SKM-1 treated with dmso at 0.1 percent for 144 hours (cell line): Measurements from ENCODE around the gene SMIM1.
A peak's percentile ranks its signal among the peaks of the same experiment; 100 is the strongest.
"Not testable (repeated sequence)": the region's sequence is repeated elsewhere in the genome, so short reads cannot be mapped to it uniquely, and the experiment has no call there.

Experiments
- DNase-seq: peaks from one replicate; lab custom pipeline; 2025; ENCODE audit not compliant: unreplicated experiment; lab: John Stamatoyannopoulos, UW

The SMIM1 gene

DNA sequence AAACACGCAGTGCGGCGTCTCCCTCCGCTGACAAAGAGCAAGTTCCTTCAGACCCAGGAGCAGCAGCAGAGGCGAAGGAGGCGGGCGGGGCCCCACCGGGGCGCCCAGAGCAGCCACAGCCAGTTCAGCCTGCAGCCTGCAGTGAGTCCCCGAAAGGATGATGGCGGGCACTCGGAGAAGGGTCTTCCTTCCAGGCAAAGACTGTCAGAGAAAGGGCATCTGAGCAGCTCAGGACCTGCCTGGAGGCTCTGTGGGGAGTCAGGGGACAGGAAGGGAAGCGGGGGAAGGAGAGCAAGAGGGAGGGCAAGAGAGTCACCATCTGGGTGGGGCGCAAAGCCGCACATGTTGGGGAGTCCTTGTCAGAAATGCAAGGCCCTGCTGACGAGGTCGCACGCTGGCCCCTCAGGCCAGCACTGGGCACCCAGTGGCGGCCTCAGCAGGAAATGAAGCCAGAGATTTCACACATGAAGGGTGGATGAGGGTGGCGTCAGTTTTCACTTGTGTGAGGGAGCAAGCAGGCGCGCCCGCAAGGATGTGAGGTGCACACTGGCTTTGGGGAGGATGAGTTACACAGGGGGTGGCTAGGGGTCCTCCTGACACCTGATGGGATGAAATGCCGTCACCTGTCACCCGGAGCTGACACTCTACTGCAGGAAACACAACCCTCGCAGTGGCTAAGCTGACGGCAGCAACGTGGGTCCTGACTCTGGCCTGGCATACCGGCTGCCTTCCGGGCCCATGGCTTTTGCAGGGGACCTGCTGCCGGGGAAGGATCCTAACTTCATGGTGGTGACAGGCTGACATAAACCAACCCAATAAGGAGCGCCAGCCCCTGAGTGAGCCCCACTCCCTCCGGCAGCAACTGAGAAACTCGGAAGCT, 17.1 kb downstream of the SMIM1 start:
- no peak for DNase-seq

DNA sequence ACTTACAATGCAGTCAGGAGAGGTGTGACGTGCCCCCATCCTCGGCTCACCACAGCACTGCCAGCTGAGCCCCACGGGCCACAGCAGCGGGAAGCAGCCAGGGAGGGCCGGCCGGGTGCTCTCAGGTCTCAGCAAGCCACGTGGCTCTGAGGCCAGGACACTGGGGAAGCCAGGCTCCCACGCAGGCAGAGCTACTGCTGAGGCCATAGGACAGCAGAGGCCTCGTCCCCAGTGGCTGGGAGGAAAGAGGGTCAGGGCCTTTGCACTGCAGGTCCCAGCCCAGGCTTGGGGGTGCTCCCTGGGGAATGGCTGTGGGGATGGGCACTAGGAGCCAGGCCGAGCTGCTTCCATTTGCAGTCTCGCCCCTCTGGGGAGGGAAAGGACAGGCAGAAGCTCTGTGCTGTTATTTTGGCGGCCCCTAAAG, 18.0 kb downstream of the SMIM1 start:
- DNase-seq = no peak

DNA sequence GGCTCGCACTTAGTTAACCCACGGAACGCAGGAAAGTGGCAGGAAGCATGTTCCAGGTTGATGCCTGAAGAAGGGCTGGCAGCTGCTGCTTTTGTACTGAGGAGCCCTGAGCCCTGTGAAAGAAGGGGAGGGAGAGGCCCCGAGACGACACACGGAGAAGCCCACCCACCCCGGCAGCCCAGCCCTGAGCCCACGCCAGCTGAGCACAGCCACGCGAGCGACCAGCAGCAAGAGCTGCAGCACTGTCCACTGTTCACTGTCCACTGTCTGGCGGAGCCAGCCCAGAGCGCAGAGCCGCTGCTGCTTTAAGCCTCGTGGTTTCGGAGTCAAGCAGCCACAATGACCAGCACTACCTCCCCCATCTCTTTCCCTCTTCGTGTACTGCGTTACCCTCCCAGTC, 18.4 kb downstream of the SMIM1 start:
- no peak for DNase-seq

DNA sequence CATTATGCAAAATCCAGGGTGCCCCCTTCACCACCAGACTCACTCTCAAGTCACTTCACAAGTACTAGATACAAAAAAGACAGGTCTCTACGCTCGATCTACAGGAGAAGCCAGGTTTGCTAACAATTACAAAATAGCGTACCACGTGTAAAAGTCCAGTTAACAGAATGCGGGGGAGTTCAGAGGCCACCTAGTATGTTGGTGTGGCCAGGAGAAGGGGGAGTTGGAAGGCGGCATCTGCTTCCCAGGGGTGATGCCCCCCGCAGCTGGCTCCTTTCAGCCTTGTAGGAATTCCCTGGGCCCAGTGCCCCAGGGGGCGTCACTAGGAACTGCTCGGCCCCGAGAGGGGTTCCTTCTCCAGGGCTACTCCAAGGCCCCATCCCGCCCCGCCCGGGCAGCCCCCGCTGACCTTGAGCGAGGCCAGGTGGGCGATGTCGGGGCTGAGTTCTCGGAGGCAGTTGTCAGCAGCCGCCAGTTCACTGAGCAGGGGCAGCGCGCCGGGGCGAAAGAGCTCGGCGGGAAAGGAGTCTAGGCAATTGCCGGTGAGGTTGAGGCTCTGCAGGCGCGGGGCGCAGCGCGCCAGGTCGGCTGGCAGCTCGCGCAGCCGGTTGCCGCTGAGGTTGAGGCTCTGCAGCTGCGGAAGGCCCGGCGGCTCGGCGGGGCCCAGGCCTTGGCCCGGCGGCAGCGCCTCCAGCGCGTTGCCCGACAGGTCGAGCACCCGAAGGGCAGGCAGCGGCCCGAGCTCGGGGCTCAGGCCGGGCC, 23.1 kb downstream of the SMIM1 start:
- DNase-seq = no peak

DNA sequence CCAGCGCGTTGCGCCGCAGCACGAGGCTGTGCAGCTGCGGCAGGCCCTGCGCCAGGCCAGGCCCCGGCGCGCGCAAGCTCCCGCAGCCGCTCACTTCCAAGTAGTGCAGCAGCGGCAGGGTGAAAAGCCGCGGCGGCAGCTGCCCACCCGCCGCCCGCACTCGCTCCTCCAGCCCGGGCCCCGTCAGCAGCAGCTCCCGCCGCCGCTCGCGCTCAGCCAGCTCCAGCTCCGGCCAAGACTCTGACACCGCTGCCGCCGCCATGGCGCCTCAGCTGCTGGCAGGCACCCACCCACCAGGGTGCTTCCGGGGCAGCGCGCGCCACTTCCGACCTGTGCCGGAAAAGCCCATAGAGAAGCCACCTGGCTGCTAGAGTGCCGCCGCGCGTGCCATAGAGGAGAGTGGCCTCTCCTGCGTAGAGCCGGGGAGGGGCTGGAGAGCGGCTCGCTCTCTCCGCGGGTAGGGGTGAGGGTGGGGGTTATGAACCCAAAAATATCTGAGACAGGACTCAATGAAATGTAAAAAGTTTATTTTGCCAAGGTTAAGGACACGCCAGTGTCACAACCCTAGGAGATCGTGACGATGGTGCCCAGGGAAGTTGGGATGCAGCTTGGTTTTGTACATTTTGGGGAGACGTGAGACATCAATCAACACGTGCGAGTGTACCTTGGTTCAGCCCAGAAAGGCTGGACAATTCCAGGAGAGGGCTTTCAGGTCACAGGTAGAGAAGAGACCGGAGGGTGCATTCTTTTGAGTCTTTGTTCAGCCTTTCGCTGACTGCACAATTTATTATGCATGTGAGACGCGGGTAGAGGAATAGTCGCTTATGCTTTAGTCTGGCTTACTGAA, 23.9 kb downstream of the SMIM1 start, which contains the start of gene LRRC47:
Gene LRRC47 (minus strand): TSS at position 284 of the 847 bp plus-strand sequence. CDS start 22 bp downstream, at position 262.
- peak; percentile 79 for DNase-seq

DNA sequence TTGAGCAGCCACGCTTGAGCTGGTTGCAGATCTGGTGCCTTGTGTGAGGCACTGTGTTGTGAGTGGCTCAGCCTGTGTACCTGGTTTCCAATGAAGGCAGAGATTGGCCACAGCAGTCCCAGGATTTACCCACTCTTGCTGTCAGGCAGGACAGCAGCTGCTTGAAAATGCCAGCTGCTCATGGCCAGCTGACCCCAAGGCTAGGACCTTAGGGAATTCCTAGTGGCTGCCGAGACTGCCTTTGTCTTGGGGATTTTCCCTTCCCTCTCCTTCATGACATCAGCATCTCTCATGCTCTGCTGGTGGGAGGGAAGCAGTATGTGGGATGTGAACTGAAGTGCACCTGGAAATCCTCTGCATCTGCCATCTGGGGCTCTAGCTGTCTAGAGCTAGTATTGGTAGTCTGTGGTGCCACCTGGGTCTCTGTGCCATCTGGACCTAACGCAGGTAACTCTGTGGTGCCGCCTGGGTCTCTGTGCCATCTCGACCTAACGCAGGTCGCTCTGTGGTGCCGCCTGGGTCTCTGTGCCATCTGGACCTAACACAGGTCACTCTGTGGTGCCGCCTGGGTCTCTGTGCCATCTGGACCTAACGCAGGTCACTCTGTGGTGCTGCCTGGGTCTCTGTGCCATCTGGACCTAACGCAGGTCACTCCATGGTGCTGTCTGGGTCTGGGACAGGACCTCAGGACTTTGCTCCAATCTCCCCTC, 27.6 kb downstream of the SMIM1 start:
- no peak for DNase-seq

DNA sequence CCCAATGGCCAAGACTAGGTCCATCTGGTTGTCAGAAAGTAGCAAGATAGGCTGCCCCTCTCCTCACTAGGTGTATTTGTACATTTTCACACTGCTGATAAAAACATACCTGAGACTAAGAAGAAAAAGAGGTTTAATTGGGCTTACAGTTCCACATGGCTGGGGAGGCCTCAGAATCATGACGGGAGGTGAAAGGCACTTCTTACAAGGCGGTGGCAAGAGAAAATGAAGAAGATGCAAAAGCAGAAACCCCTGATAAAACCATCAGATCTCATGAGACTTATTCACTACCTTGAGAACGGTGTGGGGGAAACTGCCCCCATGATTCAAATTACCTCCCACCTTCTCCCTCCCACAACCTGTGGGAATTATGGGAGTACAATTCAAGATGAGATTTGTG, 28.2 kb downstream of the SMIM1 start:
- not testable (repeated sequence) for DNase-seq

DNA sequence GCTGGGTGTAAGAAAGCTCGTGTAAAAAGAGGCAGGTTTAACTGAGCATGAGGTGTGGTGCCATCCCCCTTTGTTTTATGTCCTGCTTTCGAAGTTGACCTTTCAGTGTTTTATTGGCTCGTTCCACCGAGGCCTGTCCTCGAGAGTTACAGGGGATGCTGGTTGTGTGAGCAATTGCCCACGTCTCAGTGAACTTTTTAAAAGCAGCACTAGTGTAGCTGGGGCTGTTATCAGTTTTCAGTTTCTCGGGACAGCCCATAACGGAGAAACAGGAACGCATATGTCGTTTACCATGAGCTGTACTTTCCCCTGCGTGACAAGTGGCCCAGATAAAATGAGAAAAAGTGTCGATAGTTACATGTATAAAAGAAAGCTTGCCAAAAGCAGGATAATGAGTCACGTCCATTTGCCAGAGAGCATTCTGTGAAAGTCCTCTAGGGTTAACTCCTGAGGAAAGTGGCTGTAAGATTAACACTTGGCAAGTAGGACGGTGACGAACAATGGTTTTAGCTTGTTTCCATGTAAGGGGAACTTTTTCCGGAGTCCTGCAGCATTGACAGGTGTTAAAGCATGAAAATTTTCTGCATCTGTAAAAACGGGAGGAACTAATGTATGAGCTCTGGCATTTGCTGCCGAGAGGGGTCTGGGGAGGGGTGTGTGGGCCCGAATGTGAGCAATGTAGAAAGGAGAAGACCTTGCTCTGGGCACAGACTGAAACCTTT, 31.5 kb downstream of the SMIM1 start:
- DNase-seq = no peak

DNA sequence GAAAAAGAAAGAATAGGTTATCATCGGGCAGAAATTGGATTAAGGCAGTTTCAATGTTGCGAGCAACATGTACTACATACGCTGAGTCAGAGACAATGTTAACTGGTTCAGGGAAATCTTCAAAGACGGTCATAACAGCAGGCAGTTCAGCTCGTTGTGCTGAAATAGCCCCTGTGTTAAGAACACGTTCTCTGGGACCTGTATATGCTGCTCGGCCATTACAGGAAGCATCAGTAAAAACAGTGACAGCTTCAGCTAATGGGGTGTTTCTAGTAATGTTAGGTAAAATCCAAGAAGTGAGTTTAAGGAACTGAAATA, 32.0 kb downstream of the SMIM1 start:
- DNase-seq = not testable (repeated sequence)

DNA sequence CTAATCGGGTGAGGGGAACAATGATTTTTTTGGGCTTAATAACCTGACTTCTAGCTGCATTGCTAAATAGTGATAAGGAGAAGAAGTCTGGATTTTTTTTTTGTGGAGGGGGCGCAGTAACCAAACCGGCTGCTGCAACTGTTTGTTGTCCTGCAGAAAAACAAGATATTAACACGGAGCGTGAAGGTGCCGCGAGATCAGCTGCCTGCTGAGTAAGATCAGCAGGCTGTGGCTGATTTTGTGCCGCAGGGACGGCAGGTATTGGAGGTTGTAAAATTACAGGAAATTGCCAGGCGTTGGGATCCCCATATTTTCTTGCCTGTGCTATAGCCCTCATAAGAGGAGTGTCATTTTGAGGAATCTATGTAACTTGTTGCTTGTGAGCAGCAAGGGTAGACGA, 32.5 kb downstream of the SMIM1 start:
- DNase-seq = no peak

DNA sequence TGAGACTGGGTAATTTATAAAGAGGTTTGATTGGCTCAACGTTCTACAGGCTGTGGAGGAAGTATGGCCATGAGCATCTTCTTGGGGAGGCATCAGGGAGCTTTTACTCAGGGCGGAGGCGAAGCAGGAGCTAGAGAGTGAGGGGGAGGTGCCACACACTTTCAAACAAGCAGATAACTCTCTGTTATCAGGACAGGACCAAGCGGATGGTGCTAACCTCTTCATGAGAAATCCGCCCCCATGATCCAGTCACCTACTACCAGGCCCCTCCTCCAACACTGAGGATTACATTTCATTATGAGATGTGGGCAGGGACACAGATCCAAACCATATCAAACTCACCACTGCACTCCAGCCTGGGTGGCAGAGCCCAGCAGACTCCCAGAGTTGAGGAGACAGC, 35.2 kb downstream of the SMIM1 start:
- no peak for DNase-seq

DNA sequence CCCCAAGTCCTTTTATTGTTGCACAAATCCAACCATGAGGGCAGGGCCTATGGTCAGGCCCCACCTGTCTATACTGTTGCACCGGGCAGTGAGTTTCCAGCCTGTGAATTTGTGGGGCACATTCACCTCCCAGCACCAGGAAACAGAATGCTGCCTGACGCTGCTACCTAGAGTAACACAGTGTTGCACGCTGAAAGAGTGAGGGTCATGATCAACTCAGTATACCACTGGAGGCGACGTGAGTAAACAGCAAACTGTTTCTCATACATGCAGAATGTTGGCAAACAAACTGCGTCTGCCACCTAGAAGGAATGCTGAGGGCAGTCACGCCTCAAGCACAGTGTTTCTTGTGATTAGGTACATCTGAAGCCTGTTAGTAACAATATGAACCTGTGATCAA, 37.1 kb downstream of the SMIM1 start:
- DNase-seq = no peak

DNA sequence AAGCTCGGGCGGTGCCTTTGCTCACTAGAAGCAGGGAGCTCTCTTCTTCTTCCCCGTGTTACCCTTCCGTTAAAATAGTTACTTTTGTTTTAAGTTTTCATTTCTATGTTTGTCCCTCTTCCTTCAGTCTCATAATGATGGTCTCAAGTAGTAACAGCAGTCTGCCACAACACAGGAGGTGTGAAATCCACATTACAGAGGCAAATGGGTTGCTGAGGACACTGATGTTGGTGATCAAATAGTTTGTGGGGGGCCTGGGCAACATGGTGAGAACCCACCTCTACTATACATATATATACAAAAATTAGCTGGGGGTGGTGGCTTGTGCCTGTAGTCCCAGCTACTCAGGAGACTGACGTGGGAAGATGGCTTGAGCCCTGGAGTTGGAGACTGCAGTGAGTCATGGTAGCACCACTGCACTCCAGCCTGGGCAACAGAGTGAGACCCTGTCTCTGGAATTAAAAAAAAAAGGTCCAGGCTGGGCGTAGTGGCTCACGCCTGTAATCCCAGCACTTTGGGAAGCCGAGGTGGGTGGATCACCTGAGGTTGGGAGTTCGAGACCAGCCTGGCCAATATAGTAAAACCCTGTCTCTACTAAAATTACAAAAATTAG, 37.7 kb downstream of the SMIM1 start:
- not testable (repeated sequence) for DNase-seq

DNA sequence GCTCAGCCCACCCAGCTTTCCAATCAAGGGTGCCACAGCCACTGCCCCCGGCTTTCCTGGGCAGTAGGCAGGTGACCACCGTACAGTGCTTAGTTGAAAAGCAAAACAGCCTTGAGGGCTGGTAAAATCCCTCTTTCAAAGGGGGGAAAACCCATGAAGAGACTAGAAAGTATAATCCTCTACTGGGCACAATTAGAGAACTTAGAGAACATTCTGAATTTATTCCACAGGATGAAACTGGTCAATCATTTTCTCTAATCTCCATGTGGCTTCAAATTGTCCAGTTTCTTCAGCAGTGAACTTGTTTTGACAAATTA, 39.0 kb downstream of the SMIM1 start:
- no peak for DNase-seq

DNA sequence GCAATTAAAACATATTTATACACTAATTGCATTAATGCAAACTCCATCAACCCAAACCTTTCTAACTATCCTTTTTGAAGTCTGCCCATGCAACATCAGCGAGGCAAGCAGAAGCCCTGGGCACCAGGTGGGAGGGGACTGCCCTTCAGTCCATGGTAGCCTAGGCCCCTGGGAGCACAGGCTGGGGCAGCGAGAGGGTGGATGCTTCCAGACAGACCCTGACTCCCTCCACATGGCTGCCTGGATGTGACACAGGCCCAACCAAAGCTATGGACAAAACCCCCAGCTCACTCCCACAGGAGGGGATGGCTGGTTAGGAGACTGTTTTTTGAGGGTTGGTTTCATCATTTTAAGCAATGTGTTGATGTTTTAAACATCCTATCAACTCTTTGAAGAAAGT, 41.5 kb downstream of the SMIM1 start:
- no peak for DNase-seq

DNA sequence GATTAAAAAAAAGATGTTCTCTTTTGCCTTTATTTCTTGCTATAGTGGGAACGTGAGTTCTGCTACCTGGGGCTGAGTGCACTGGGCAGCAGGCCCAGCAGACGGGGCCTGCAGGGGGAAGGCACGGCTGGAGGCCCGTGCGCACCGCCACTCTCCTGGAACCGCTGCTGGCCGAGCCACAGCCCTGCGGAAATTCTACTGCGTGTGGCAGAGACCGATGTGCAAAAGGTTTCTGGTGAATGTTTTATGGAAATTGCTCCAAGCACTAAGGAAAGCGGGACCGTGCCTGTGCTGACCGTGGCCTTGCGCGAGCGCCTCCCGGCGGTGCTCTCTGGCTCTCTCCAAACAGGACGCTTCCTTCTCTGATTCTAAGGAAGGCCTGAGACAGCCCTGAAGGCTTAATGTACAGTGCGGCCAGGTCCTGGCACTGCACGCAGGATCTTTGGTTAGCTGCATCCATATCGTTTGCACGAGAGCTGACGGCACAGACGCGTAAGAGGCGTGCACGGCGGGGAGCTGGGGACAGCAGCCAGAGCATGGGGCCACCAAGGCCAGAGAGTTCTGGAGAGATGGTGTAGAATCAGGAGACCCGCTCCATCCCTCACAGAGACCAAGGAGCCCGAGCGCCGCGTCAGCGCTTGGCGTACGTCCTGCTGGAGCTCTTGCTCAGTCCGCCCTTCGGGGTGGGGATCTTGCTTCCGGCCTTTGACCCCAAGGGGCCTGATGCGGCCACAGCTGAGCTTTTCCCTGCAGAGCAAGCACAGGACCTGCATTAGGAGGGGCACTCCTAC, 42.4 kb downstream of the SMIM1 start:
- no peak for DNase-seq

DNA sequence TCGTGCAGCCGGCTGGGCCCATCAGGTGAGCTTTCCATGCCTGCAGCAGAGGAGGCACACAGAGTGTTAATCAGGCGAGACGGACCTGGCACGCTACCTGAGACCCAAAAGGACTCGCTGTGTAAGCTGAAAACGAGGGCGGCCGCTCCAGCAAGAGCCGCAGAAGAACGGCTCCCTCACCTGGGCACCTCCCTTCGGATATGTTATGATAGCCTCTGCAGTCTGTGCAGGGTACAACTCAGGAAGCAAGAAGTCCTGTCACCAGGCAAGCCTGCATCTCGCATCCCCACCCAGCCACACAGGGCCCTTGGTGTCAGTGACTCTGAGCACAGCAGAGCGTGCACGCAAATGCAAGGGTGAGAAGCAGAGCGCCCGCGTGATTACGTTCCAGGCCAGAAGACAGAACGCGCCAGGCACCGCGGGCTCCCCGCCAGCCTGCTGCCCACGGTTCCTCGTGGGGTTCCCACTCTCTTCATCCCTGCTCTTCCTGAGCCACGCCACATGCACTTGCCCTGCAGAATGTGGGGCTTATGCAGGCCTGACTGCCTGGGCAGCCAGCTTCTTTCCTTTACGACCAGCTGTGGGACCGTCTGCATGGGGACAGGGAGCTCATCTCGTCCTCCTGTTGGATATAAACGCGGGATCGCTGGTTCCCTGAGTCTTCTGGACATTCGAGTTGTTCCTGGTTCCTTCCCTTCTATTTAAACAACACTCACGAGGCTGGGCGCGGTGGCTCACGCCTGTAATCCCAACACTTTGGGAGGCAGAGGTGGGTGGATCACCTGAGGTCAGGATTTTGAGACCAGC, 44.0 kb downstream of the SMIM1 start:
- DNase-seq = no peak

DNA sequence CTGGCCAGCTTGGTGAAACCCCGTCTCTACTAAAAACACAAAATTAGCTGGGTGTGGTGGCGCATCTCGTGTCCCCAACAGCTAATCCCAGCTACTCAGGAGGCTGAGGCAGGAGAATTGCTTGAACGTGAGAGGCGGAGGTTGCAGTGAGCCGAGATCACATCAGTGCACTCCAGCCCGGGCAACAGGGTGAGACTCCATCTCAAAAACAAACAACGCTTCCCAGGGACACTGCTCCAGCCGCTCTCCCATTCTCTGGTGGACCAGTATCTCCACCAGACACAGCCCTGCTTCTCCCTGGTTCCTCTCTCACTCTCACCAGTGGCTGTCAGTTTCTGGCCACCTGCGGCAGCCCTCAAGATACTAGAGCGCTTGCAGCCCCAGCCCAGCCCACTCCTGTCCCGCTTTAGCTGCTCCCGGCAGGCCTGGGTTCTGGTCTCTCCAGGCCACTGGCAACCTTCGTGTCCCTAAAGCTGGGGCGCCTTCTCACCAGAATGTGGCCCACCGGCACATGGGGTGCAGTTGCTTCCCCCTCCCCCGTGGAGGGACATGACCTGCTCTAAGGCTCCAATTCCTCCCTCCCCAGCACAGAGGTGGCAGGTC, 44.7 kb downstream of the SMIM1 start:
- DNase-seq = no peak
